ENCODE measurements around the gene ST8SIA3. TPM values are rescaled to one million over a fixed set of nuclear protein-coding genes. Genes with fewer than 3 reads are reported as not detected.

Gene ST8SIA3
- total and polyA plus RNA-seq, 12 donors: not detected

DNA sequence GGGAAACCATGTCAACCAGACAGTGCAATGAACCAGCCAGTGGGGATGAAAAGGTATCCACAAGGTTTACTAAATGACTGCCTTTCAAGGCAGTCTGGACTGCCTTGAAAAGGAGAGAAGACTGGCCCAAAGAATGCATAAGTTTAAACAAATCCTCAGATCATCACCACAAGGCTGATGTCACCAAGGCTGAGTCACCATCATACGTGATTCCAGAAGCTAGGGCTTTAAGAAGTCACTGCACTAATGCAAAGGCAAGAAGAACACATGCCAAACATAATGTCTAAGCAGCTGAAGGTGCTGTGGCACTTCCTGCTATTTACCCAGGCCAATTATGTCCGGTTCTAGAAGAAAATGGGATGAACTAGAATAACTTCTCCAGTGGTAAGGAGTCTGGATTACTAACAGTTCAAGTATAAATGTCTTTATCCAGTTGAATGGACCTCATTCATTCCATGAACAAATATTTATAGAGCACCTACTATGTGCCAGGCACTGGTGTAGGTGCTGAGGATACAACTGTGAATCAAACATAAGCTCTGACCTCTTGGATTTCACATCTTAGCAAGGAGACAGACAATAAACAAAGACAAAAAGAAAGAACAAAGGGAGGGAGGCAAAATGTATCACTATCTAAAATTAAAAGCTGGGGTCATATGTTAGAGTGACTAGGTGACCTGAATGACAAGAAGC, 45.2 kb downstream of the ST8SIA3 start:
- ATAC-seq: no peak
- Histone ChIP-seq H3K27me3 (peaks cover 0 to 13% (median 0%) of the 10 kb centered on the region in 7 donors), H3K4me3 (no peak overlapping the region), H3K27ac (no peak overlapping the region), H3K9me3 (peaks cover 0 to 23% (median 10%) of the 10 kb centered on the region in 11 donors), H3K36me3 (no peaks in the 10 kb centered on the region), H3K4me1 (no peaks in the 10 kb centered on the region)
- 58 to 64% methylated on average over 2 of the region's 2 CpGs for WGBS, 2 donors
- DNase-seq: no peak
- intact Hi-C loops (cut with DNase I): no loop called here
- TF ChIP-seq, protein P1, sequence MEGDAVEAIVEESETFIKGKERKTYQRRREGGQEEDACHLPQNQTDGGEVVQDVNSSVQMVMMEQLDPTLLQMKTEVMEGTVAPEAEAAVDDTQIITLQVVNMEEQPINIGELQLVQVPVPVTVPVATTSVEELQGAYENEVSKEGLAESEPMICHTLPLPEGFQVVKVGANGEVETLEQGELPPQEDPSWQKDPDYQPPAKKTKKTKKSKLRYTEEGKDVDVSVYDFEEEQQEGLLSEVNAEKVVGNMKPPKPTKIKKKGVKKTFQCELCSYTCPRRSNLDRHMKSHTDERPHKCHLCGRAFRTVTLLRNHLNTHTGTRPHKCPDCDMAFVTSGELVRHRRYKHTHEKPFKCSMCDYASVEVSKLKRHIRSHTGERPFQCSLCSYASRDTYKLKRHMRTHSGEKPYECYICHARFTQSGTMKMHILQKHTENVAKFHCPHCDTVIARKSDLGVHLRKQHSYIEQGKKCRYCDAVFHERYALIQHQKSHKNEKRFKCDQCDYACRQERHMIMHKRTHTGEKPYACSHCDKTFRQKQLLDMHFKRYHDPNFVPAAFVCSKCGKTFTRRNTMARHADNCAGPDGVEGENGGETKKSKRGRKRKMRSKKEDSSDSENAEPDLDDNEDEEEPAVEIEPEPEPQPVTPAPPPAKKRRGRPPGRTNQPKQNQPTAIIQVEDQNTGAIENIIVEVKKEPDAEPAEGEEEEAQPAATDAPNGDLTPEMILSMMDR (IDR thresholded peaks at IDR 0.05): no peak

DNA sequence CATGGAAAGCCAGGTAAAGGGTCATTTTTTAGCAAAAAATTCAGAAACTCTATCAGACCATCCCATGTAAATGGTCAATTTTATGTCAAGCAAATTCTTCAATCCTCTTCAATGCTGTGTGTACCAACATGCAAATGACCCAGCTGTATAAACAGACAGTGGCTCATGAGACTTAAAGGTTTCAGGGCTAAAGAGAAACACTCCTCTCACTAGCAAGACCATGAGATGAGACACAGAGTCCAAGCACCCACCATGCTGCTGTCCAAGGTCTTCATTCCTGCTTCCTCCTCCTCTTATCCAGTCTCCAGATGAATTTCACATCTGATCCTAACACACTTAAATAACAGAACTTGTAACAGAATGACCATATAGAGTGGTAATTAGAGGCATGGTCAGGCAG, 52.0 kb downstream of the ST8SIA3 start:
- Histone ChIP-seq H3K27me3 (peaks cover 0 to 60% (median 0%) of the 10 kb centered on the region in 7 donors), H3K4me3 (no peak overlapping the region), H3K9me3 (peaks cover 0 to 7% (median 0%) of the 10 kb centered on the region in 11 donors), H3K27ac (no peak overlapping the region), H3K36me3 (no peaks in the 10 kb centered on the region), H3K4me1 (no peaks in the 10 kb centered on the region)
- DNase-seq (no peak), ATAC-seq (no peak)
- TF ChIP-seq, protein P1 (IDR thresholded peaks at IDR 0.05): no peak
- intact Hi-C loops (cut with DNase I): no loop called here

DNA sequence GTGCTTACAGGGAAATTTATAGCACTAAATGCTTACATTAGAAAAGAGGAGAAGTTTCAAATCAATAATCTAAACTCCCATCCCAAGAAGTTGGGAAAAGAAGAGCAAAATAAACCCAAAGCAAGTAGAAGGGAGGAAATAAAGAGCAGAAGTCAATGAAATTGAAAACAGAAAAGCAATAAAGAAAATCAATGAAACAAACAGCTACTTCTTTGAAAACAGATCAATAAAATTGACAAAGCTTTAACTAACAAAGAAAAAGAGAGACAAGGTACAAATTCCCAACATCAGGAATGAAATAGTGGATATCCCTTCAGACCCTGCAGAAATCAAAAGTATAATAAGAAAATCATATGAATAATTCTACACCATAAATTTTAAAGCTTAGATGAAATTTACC, 57.3 kb downstream of the ST8SIA3 start:
- Histone ChIP-seq H3K27ac (no peak overlapping the region), H3K4me1 (no peaks in the 10 kb centered on the region), H3K4me3 (no peak overlapping the region), H3K27me3 (peaks cover 0 to 54% (median 0%) of the 10 kb centered on the region in 7 donors), H3K36me3 (no peaks in the 10 kb centered on the region), H3K9me3 (peaks cover 0 to 11% (median 0%) of the 10 kb centered on the region in 11 donors)
- TF ChIP-seq, protein P1 (IDR thresholded peaks at IDR 0.05): no peak
- ATAC-seq: no peak
- intact Hi-C loops (cut with DNase I): no loop called here
- DNase-seq: no peak

DNA sequence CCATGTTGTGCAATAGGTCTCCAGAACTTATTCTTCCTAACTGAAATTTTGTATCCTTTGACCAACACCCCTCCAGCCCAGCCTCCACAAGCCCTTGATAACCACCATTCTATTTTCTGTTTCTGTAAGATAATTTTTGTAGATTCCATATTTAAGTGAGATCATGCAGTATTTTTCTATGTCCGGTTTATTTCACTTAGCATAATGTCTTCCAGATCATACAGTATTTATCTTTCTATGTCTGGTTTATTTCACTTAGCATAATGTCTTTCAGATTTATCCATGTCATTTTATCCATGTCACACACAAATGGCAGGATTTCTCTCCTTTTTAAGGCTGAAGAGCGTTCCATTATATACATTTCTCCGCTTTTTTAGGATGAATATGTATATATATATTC, 58.4 kb downstream of the ST8SIA3 start:
- peaks cover 0 to 48% (median 0%) of the 10 kb centered on the region in 7 donors for H3K27me3 ChIP-seq
- DNase-seq (no peak), ATAC-seq (no peak)
- no peaks in the 10 kb centered on the region for H3K36me3 ChIP-seq
- TF ChIP-seq, protein P1 (IDR thresholded peaks at IDR 0.05): no peak
- WGBS, 2 donors: 64 to 79% methylated on average over 3 of the region's 3 CpGs
- intact Hi-C loops (cut with DNase I): no loop called here
- peaks cover 0 to 11% (median 0%) of the 10 kb centered on the region in 11 donors for H3K9me3 ChIP-seq
- no peak overlapping the region for H3K4me3 ChIP-seq
- no peak overlapping the region for H3K27ac ChIP-seq
- no peaks in the 10 kb centered on the region for H3K4me1 ChIP-seq

All from heart right ventricle (tissue), 16 donors.